HG02870 (cell line): Measurements from ENCODE around the gene CYP1A1.

Experiments
- ATAC-seq: cut with Tn5 transposase; IDR thresholded peaks from one replicate; pipeline ENCODE4 v1.9.1; 2021; ENCODE audit warnings: mild to moderate bottlenecking, moderate library complexity; ENCODE audit not compliant: unreplicated experiment

Gene CYP1A1

GRCh38 chr15:74695597-74696397, 29.5 kb downstream of the CYP1A1 start, which contains the start of gene EDC3:
Gene EDC3 (minus strand): TSS chr15:74696024. CDS start chr15:74675124, 20,900 bp downstream.
- peak; percentile 74 for ATAC-seq

- ATAC-seq = no peak
These were observed 33.0 kb downstream of the CYP1A1 start for GRCh38 chr15:74692327-74692726.

- no peak for ATAC-seq
These were observed 41.6 kb downstream of the CYP1A1 start for GRCh38 chr15:74683758-74684157.

- ATAC-seq = no peak
These were observed 42.4 kb downstream of the CYP1A1 start for GRCh38 chr15:74682954-74683353.

GRCh38 chr15:74680456-74680855, 44.9 kb downstream of the CYP1A1 start:
- ATAC-seq = no peak

- no peak for ATAC-seq
These were observed 48.5 kb downstream of the CYP1A1 start for GRCh38 chr15:74676801-74677200.

- ATAC-seq = no peak
These were observed 51.2 kb downstream of the CYP1A1 start for GRCh38 chr15:74674161-74674560.

GRCh38 chr15:74669627-74670026, 55.7 kb downstream of the CYP1A1 start:
- ATAC-seq = no peak
